Smooth muscle cell (in vitro differentiated cells): ENCODE results near the gene RAB40A. TPM values are rescaled to one million over a fixed set of nuclear protein-coding genes. Genes with fewer than 3 reads are reported as not detected.
"Not testable (repeated sequence)": the region's sequence is repeated elsewhere in the genome, so short reads cannot be mapped to it uniquely, and the experiment has no call there.

ENCODE experiments used
- DNase-seq: peaks from one replicate; lab custom pipeline; 2025; ENCODE audit not compliant: unreplicated experiment; lab: John Stamatoyannopoulos, UW
- H2AFZ ChIP-seq: fragments of 200-600 bp; sonication (generic); 2 replicates; pipeline ENCODE4 v1.6.0; 2016; ENCODE audit warnings: antibody characterized with exemption, low read depth, mild to moderate bottlenecking
- H3F3A ChIP-seq: fragments of 200-600 bp; sonication (generic); 2 replicates; pipeline ENCODE4 v1.6.0; 2017; ENCODE audit warnings: antibody characterized with exemption, low read depth
- H3K27ac ChIP-seq: fragments of 200-600 bp; sonication (generic); 2 replicates; pipeline ENCODE4 v1.5.1; 2016; ENCODE audit warnings: low read depth, mild to moderate bottlenecking
- H3K27me3 ChIP-seq: fragments of 200-600 bp; sonication (generic); 2 replicates; pipeline ENCODE4 v1.6.1; 2016; ENCODE audit warnings: low read depth, mild to moderate bottlenecking
- H3K36me3 ChIP-seq: fragments of 200-600 bp; sonication (generic); 2 replicates; pipeline ENCODE4 v1.5.1; 2016; ENCODE audit warnings: low read depth
- H3K4me1 ChIP-seq: fragments of 200-600 bp; sonication (generic); 2 replicates; pipeline ENCODE4 v1.5.1; 2016; ENCODE audit warnings: low read depth
- H3K4me2 ChIP-seq: fragments of 200-600 bp; sonication (generic); 2 replicates; pipeline ENCODE4 v1.6.0; 2016; ENCODE audit warnings: mild to moderate bottlenecking
- H3K4me3 ChIP-seq: fragments of 200-600 bp; sonication (generic); 2 replicates; pipeline ENCODE4 v1.5.1; 2016; ENCODE audit warnings: mild to moderate bottlenecking
- H3K79me2 ChIP-seq: fragments of 200-600 bp; sonication (generic); 2 replicates; pipeline ENCODE4 v1.6.0; 2016; ENCODE audit warnings: low read depth, mild to moderate bottlenecking
- H3K9ac ChIP-seq: fragments of 200-600 bp; sonication (generic); 2 replicates; pipeline ENCODE4 v1.6.0; 2016; ENCODE audit warnings: low read depth
- H3K9me3 ChIP-seq: fragments of 200-600 bp; sonication (generic); replicated peaks from 2 replicates; pipeline ENCODE4 v1.5.1; 2016; ENCODE audit warnings: low read depth
- H4K20me1 ChIP-seq: fragments of 200-600 bp; sonication (generic); 2 replicates; pipeline ENCODE4 v1.6.0; 2016; ENCODE audit warnings: low read depth
- WGBS: methylation state at CpG from one replicate; pipeline ENCODE4 v1.1.7; 2016; ENCODE audit warnings: low lambda C conversion rate; 5-methylcytosine and 5-hydroxymethylcytosine counted together
- polyA plus RNA-seq: library from polyadenylated mRNA; unstranded; fragments of >200 nt; fragmentation: Nextera tagmentation; extraction: Ambion mirVana; gene quantifications from 2 replicates; pipeline ENCODE4 v1.2.1, GENCODE V29; 2016
- total RNA-seq: library from RNA; depleted of rRNA; stranded (reverse); fragments of >200 nt; gene quantifications from 2 replicates; pipeline ENCODE4 v1.2.3, GENCODE V29; 2014
- TF ChIP-seq, protein P1 (sequence below): fragments of 200-600 bp; sonication (generic); IDR thresholded peaks from 2 replicates; pipeline ENCODE4 v1.5.1; 2017; ENCODE audit warnings: borderline replicate concordance, mild to moderate bottlenecking, antibody characterized with exemption; ENCODE audit not compliant: insufficient read depth, poor library complexity, severe bottlenecking

The RAB40A gene
- total and polyA plus RNA-seq, 2 experiments from 2014 or later, result 0.13 to 0.63 TPM

DNA sequence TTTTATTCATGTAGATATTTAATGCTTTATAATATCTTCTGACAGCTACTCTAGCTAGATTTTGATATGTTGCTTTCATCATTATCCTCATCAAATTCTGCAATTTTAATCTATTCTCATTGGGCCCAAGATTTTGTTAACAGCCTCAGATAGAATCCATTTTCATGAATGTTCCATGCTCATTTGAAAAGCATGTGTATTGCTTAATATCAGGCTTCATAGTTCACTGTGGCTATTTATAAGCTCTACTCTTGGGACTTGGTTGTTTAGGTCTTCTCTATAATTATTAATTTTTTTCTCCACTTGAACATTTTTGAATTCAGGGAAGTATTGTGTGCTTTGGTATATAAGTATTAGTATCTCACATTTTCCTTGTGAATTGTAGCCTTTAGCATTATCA is 41.8 kb downstream of the RAB40A start:
- no peak for DNase-seq
- H3K27ac ChIP-seq, result no peak overlapping the region

GRCh38 chrX:103475381-103475780 is 43.9 kb downstream of the RAB40A start:
- H3K9me3 ChIP-seq, result no peaks in the 10 kb centered on the region
- DNase-seq, result no peak

More for the DNA sequence above, 41.8 kb downstream of the RAB40A start:
- no peaks in the 10 kb centered on the region for H3K4me1 ChIP-seq
- no peak overlapping the region for H3K9ac ChIP-seq
- no peak overlapping the region for H3K4me3 ChIP-seq
- TF ChIP-seq, protein P1, sequence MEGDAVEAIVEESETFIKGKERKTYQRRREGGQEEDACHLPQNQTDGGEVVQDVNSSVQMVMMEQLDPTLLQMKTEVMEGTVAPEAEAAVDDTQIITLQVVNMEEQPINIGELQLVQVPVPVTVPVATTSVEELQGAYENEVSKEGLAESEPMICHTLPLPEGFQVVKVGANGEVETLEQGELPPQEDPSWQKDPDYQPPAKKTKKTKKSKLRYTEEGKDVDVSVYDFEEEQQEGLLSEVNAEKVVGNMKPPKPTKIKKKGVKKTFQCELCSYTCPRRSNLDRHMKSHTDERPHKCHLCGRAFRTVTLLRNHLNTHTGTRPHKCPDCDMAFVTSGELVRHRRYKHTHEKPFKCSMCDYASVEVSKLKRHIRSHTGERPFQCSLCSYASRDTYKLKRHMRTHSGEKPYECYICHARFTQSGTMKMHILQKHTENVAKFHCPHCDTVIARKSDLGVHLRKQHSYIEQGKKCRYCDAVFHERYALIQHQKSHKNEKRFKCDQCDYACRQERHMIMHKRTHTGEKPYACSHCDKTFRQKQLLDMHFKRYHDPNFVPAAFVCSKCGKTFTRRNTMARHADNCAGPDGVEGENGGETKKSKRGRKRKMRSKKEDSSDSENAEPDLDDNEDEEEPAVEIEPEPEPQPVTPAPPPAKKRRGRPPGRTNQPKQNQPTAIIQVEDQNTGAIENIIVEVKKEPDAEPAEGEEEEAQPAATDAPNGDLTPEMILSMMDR, result no peak
- H3K36me3 ChIP-seq, result no peaks in the 10 kb centered on the region
- no peak overlapping the region for H2AFZ ChIP-seq
- H3K4me2 ChIP-seq, result no peak overlapping the region
- H4K20me1 ChIP-seq, result no peaks in the 10 kb centered on the region
- no peaks in the 10 kb centered on the region for H3K27me3 ChIP-seq
- H3F3A ChIP-seq, result no peaks in the 10 kb centered on the region
- H3K79me2 ChIP-seq, result no peaks in the 10 kb centered on the region
- no peaks in the 10 kb centered on the region for H3K9me3 ChIP-seq

GRCh38 chrX:103469977-103470376 is 49.3 kb downstream of the RAB40A start:
- H3K4me3 ChIP-seq, H3K9me3 ChIP-seq, H3K4me2 ChIP-seq, H3K36me3 ChIP-seq, H2AFZ ChIP-seq, H3K4me1 ChIP-seq, H3F3A ChIP-seq, H3K79me2 ChIP-seq, H3K9ac ChIP-seq, DNase-seq, H4K20me1 ChIP-seq, H3K27ac ChIP-seq, H3K27me3 ChIP-seq: not testable (repeated sequence)
- WGBS, result 84% methylated on average over 8 of the region's 8 CpGs

More at GRCh38 chrX:103475381-103475780, 43.9 kb downstream of the RAB40A start:
- Histone ChIP-seq H3K27ac (no peak overlapping the region), H2AFZ (no peak overlapping the region), H3K4me1 (no peaks in the 10 kb centered on the region), H3K4me3 (no peak overlapping the region), H3F3A (no peaks in the 10 kb centered on the region), H3K27me3 (no peaks in the 10 kb centered on the region), H3K36me3 (no peaks in the 10 kb centered on the region), H3K79me2 (no peaks in the 10 kb centered on the region), H4K20me1 (no peaks in the 10 kb centered on the region), H3K9ac (no peak overlapping the region), H3K4me2 (no peak overlapping the region)
- TF ChIP-seq, protein P1, result no peak
- 79% methylated on average over 1 of the region's 1 CpG for WGBS

DNA sequence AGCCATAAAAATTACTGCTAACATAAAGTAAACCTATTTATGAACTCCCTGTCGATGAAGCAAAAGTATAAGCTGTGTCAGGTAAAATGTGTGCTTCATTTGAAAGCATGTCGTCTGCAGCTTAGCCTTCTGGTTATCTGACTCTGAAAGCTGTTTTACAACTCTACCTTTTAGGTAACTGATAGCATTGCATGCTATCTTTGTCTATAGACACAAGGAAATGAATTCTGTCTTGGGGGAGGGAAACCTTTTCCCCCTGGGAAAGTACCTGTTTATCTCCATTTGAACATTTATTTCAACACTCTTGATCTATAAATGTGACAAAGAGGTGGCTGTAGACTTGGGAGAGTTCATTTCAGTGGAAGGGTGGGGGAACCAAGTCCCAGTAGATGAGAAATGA is 51.4 kb downstream of the RAB40A start:
- H3K79me2 ChIP-seq, result no peaks in the 10 kb centered on the region
- no peaks in the 10 kb centered on the region for H4K20me1 ChIP-seq
- H3K4me1 ChIP-seq, result no peaks in the 10 kb centered on the region
- H3K9me3 ChIP-seq, result no peaks in the 10 kb centered on the region
- H3K27ac ChIP-seq, result no peak overlapping the region
- H3K4me2 ChIP-seq, result no peak overlapping the region
- no peak overlapping the region for H3K9ac ChIP-seq
- no peak for DNase-seq
- no peak overlapping the region for H2AFZ ChIP-seq
- H3K27me3 ChIP-seq, result no peaks in the 10 kb centered on the region
- no peaks in the 10 kb centered on the region for H3K36me3 ChIP-seq
- TF ChIP-seq, protein P1, result no peak
- H3F3A ChIP-seq, result no peaks in the 10 kb centered on the region
- no peak overlapping the region for H3K4me3 ChIP-seq
- WGBS, result 59% methylated on average over 2 of the region's 2 CpGs
